GM12872 (cell line): ENCODE measurements around the gene DIAPH3.

Experiments
- CTCF ChIP-seq: IDR thresholded peaks from 3 replicates; pipeline ENCODE4 v1.5.1; 2011; ENCODE audit warnings: low read depth, mild to moderate bottlenecking, low read length, moderate library complexity; ENCODE audit not compliant: insufficient read depth

DIAPH3 gene

GRCh38 chr13:60109285-60109684 is 54.4 kb downstream of the DIAPH3 start:
- TF ChIP-seq CTCF: no peak

- TF ChIP-seq CTCF: no peak
Measured at GRCh38 chr13:60108589-60108988, 55.1 kb downstream of the DIAPH3 start.

- TF ChIP-seq CTCF: no peak
Measured at GRCh38 chr13:60099631-60100420, 63.9 kb downstream of the DIAPH3 start.

- TF ChIP-seq CTCF: no peak
Measured at GRCh38 chr13:60095300-60095699, 68.4 kb downstream of the DIAPH3 start.

GRCh38 chr13:60094385-60095088 is 69.2 kb downstream of the DIAPH3 start:
- no peak for TF ChIP-seq CTCF

GRCh38 chr13:60093425-60094019 is 70.2 kb downstream of the DIAPH3 start:
- TF ChIP-seq CTCF: no peak

GRCh38 chr13:60091573-60091972 is 72.2 kb downstream of the DIAPH3 start:
- TF ChIP-seq CTCF: no peak
